K562 treated with DMSO at 1 percent for 24 hours (cell line): ENCODE measurements around the gene CDC16. TPM values are rescaled to one million over a fixed set of nuclear protein-coding genes. Genes with fewer than 3 reads are reported as not detected.

Source experiments
- total RNA-seq: library from RNA; unstranded; fragments of 300-600 nt; gene quantifications from 2 replicates; pipeline ENCODE4 v1.2.3, GENCODE V29; 2022; ENCODE audit warnings: low read depth; ENCODE audit not compliant: insufficient read depth

The CDC16 gene
- 36.2 and 36.4 TPM in 2 replicates for total RNA-seq

GRCh38 chr13:114234645-114235421 lies at the start of gene CDC16:
Gene CDC16 (plus strand): TSS chr13:114234897. CDS start chr13:114235085, 188 bp downstream.

GRCh38 chr13:114281351-114282040 lies 46.8 kb downstream of the CDC16 start, which contains the start of gene UPF3A:
Gene UPF3A (plus strand): TSS chr13:114281601. CDS start chr13:114281640, 39 bp downstream.

GRCh38 chr13:114314074-114314912 lies 79.6 kb downstream of the CDC16 start, which contains the start of gene CHAMP1:
Gene CHAMP1 (plus strand): TSS chr13:114314503. CDS start chr13:114323843, 9,340 bp downstream.

Other genes with a start within 250 kb of the CDC16 start
- gene RASA3, start 102.3 kb upstream of the CDC16 start, total RNA-seq: 21.2 and 21.3 TPM in 2 replicates
- not detected in 2 replicates for gene CFAP97D2, start 55.6 kb upstream of the CDC16 start, total RNA-seq
- 57.4 and 63.7 TPM in 2 replicates for gene UPF3A, start 46.7 kb downstream of the CDC16 start, total RNA-seq
- 21.1 and 23.3 TPM in 2 replicates for gene CHAMP1, start 79.6 kb downstream of the CDC16 start, total RNA-seq